22Rv1 (cell line): ENCODE data around the gene RGS9BP.
"Not testable (repeated sequence)": the region's sequence is repeated elsewhere in the genome, so short reads cannot be mapped to it uniquely, and the experiment has no call there.

Experiments
- CTCF ChIP-seq: fragments of 450-650 bp; IDR thresholded peaks from 2 replicates; pipeline ENCODE4 v1.5.1; 2017; ENCODE audit warnings: mild to moderate bottlenecking
- ZFX ChIP-seq: fragments of 450-650 bp; IDR thresholded peaks from 2 replicates; pipeline ENCODE4 v1.6.1; 2017; ENCODE audit warnings: antibody characterized with exemption, borderline replicate concordance

GRCh38 chr19:32700129-32700528, 24.5 kb downstream of the RGS9BP start:
- TF ChIP-seq CTCF, ZFX: not testable (repeated sequence)
